Measurements from ENCODE around the gene RAI1. TPM values are rescaled to one million over a fixed set of nuclear protein-coding genes. Genes with fewer than 3 reads are reported as not detected.

RAI1 gene
- total RNA-seq, 1 donor from 2014 or later: 29.2 TPM

- DNase-seq (ENCODE audit: extremely low spot score in 2 of 2): no peak
- Histone ChIP-seq H3K36me3 (no peaks in the 10 kb centered on the region), H3K4me1 (peaks cover 61% of the 10 kb centered on the region), H3K9me3 (no peaks in the 10 kb centered on the region), H3K27ac (no peak overlapping the region), H3K27me3 (no peaks in the 10 kb centered on the region), H3K4me3 (no peak overlapping the region)
- intact Hi-C loops (cut with DNase I): no loop called here
- TF ChIP-seq, protein P1, sequence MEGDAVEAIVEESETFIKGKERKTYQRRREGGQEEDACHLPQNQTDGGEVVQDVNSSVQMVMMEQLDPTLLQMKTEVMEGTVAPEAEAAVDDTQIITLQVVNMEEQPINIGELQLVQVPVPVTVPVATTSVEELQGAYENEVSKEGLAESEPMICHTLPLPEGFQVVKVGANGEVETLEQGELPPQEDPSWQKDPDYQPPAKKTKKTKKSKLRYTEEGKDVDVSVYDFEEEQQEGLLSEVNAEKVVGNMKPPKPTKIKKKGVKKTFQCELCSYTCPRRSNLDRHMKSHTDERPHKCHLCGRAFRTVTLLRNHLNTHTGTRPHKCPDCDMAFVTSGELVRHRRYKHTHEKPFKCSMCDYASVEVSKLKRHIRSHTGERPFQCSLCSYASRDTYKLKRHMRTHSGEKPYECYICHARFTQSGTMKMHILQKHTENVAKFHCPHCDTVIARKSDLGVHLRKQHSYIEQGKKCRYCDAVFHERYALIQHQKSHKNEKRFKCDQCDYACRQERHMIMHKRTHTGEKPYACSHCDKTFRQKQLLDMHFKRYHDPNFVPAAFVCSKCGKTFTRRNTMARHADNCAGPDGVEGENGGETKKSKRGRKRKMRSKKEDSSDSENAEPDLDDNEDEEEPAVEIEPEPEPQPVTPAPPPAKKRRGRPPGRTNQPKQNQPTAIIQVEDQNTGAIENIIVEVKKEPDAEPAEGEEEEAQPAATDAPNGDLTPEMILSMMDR (IDR thresholded peaks at IDR 0.05): no peak
- no peak for TF ChIP-seq POLR2A (IDR thresholded peaks at IDR 0.05)
- TF ChIP-seq POLR2AphosphoS5 (IDR thresholded peaks at IDR 0.05; ENCODE audit: insufficient read depth in 1 of 2, low read depth in 1 of 2): peak in 1 of 2 donors; percentile 36
Observed at GRCh38 chr17:17749921-17750320, 68.7 kb downstream of the RAI1 start.

- H3K36me3 ChIP-seq: no peaks in the 10 kb centered on the region
- no peak for DNase-seq (ENCODE audit: extremely low spot score in 2 of 2)
- H3K27me3 ChIP-seq: no peaks in the 10 kb centered on the region
- no peaks in the 10 kb centered on the region for H3K9me3 ChIP-seq
- no peak overlapping the region for H3K27ac ChIP-seq
- H3K4me1 ChIP-seq: peaks cover 67% of the 10 kb centered on the region
- TF ChIP-seq POLR2A (IDR thresholded peaks at IDR 0.05) (no peak), POLR2AphosphoS5 (IDR thresholded peaks at IDR 0.05; ENCODE audit: insufficient read depth in 1 of 2, low read depth in 1 of 2) (no peak)
- TF ChIP-seq, protein P1 (IDR thresholded peaks at IDR 0.05): no peak
- no peak overlapping the region for H3K4me3 ChIP-seq
- intact Hi-C loops (cut with DNase I): no loop called here
Observed at GRCh38 chr17:17750881-17751280, 69.6 kb downstream of the RAI1 start.

- DNase-seq (ENCODE audit: extremely low spot score in 2 of 2): no peak
- Histone ChIP-seq H3K9me3 (no peaks in the 10 kb centered on the region), H3K36me3 (no peaks in the 10 kb centered on the region), H3K27ac (peak overlapping the region; percentile 87), H3K27me3 (no peaks in the 10 kb centered on the region), H3K4me3 (peak overlapping the region; percentile 47 to 63), H3K4me1 (peaks cover 68% of the 10 kb centered on the region)
- TF ChIP-seq POLR2A (IDR thresholded peaks at IDR 0.05): no peak
- TF ChIP-seq, protein P1 (IDR thresholded peaks at IDR 0.05): peak in 2 of 3 experiments; percentile 15 to 19
- intact Hi-C loops (cut with DNase I): no loop called here
Observed at GRCh38 chr17:17751489-17752088, 70.3 kb downstream of the RAI1 start.

- Histone ChIP-seq H3K36me3 (no peaks in the 10 kb centered on the region), H3K9me3 (no peaks in the 10 kb centered on the region), H3K4me3 (peak overlapping the region; percentile 47 to 63), H3K27me3 (no peaks in the 10 kb centered on the region), H3K27ac (peak overlapping the region; percentile 87), H3K4me1 (peaks cover 64% of the 10 kb centered on the region)
- intact Hi-C loops (cut with DNase I): no loop called here
- DNase-seq (ENCODE audit: extremely low spot score in 2 of 2): peak in 1 of 2 donors; percentile 98
- peak; percentile 64 to 72 for TF ChIP-seq POLR2AphosphoS5 (IDR thresholded peaks at IDR 0.05; ENCODE audit: insufficient read depth in 1 of 2, low read depth in 1 of 2)
- peak in 1 of 2 donors; percentile 46 for TF ChIP-seq POLR2A (IDR thresholded peaks at IDR 0.05)
- TF ChIP-seq, protein P1 (IDR thresholded peaks at IDR 0.05): no peak
Observed at GRCh38 chr17:17752089-17752820, 71.0 kb downstream of the RAI1 start.

GRCh38 chr17:17752821-17753321, 71.6 kb downstream of the RAI1 start:
- no peaks in the 10 kb centered on the region for H3K9me3 ChIP-seq
- intact Hi-C loops (cut with DNase I): no loop called here
- peaks cover 64% of the 10 kb centered on the region for H3K4me1 ChIP-seq
- DNase-seq (ENCODE audit: extremely low spot score in 2 of 2): no peak
- TF ChIP-seq POLR2AphosphoS5 (IDR thresholded peaks at IDR 0.05; ENCODE audit: insufficient read depth in 1 of 2, low read depth in 1 of 2) (no peak), POLR2A (IDR thresholded peaks at IDR 0.05) (no peak)
- TF ChIP-seq, protein P1 (IDR thresholded peaks at IDR 0.05): no peak
- H3K4me3 ChIP-seq: peak overlapping the region; percentile 47 to 63
- H3K27ac ChIP-seq: peak overlapping the region; percentile 87
- no peaks in the 10 kb centered on the region for H3K27me3 ChIP-seq
- H3K36me3 ChIP-seq: no peaks in the 10 kb centered on the region
